GM13976 (cell line): Measurements from ENCODE around the gene DTX3L.

Source experiments
- DNase-seq: peaks from one replicate; pipeline ENCODE4 v3.0.0; 2012; ENCODE audit warnings: low spot score
- CTCF ChIP-seq: IDR thresholded peaks from 2 replicates; pipeline ENCODE4 v1.5.1; 2012; ENCODE audit warnings: borderline replicate concordance, mild to moderate bottlenecking; ENCODE audit not compliant: insufficient read depth; ENCODE audit errors: extremely low read depth, missing control alignments, control extremely low read depth
- in situ Hi-C: fragments of 300-500 bp; cut with MboI; formaldehyde crosslinking; loops from one replicate; pipeline ENCODE4 v1.12.0; 2022; ENCODE audit warnings: low sequenced_read_pairs, mixed read lengths, inconsistent platforms; ENCODE audit not compliant: unreplicated experiment

DTX3L gene

DNA sequence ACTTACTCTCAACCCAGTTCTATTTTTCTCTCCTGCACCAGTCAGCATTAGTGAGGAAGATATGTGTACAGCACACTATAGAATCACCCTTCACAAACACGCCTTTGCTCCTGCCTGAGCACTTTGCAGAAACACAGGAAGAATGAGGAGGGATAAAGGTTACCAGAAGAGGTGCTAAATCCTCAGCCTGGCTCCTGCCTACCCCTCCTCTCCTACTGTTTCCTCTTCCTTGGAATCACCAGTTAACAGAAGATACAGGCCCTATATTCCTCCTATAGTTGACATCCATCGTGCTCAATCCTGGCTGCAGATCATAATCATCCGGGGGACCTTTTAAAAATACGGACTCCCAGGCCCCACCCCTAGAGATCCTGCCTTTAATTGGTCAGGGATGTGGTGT lies 42.2 kb downstream of the DTX3L start:
- no peak for DNase-seq
- no peak for TF ChIP-seq CTCF
- in situ Hi-C loops: no loop called here

GRCh38 chr3:122608916-122609315 lies 44.8 kb downstream of the DTX3L start:
- TF ChIP-seq CTCF: no peak
- in situ Hi-C loops: no loop called here
- no peak for DNase-seq

DNA sequence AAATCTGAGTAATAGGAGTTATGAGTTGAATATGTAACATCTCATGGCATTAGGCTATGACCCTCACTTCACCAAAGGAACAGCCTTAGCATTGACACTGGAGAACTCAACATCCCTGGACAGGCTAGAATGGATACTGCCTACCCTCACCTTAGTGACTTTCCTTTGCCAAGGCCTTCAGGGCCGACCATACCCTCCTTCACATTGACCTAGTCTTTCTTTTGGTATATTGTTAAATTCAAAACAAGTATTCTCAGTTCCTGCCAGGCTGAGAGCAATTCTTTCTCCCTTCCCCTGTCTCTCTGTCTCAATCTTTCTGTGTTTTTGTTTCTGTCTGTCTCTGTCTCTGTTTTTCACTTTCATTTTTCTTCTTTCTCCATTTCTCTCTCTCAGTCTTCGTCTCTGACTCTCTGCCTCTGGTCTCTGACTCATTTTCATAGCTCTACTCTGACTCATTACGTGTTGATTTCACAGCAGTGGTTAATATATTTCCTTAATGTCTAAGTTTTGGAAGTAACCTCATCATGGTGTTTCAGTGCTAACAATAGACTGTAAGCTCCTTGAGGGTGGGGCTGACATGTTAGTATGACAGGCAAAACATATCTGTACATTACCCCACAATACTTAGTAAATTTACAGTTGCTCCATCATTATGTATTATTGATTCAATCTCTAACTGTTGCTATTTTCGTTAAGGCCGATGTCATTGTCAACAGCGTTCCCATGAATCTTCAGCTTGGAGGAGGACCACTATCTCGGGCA lies 45.8 kb downstream of the DTX3L start:
- in situ Hi-C loops: no loop called here
- peak; percentile 82 for DNase-seq
- TF ChIP-seq CTCF: no peak

- no peak for DNase-seq
- no peak for TF ChIP-seq CTCF
- in situ Hi-C loops: no loop called here
Observed at GRCh38 chr3:122612696-122613095, 48.6 kb downstream of the DTX3L start.

DNA sequence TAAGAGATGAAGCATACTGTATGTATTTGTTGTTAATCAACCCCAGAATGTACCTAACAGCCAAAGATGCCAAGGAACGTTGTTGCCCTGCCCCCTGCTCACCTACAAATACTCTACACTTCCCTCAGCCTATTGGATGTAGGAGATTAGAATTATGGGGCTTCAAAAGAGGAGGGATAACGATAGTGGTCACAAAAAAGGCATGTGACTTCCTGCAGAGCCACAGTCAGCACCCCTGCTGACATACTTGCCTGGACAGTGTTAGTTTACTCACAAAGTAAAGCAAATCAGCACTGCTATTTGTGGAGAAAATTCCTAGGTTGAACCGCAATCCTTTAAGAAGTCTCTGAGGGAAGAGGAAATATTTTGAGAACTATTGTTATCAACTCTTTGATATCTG lies 51.2 kb downstream of the DTX3L start:
- DNase-seq: no peak
- in situ Hi-C loops: no loop called here
- no peak for TF ChIP-seq CTCF

DNA sequence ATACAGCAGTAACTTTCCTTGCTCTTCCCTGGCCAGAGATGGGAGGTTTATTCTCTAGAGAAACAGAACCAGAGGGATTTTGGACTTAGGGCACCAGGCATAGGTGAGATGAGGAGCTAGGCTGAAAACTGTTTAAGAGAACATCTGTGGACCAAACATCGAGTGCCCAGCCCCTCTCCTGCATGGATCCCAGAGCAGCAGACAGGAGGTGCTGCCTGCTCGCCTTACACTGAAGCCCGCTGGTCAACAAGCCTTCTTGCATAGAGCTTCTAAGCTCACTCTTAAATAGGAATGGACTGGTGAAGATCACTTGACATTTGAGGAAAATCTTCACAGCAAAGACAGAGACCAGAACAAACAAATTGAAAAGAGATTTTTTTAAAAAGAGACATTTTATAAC lies 54.5 kb downstream of the DTX3L start:
- TF ChIP-seq CTCF: no peak
- in situ Hi-C loops: no loop called here
- no peak for DNase-seq
